HCT116 (cell line): ENCODE measurements around the gene CYB5R3. TPM values are rescaled to one million over a fixed set of nuclear protein-coding genes. Genes with fewer than 3 reads are reported as not detected.

Source experiments
- ATAC-seq: fragments of 200-7000 bp; cut with Tn5 transposase; 2 replicates; pipeline ENCODE4 v1.9.1; 2020; ENCODE audit warnings: mild to moderate bottlenecking, moderate library complexity
- BruUV-seq: library from RNA; stranded (reverse); fragments of 400-500 nt; replicated peaks from 2 replicates; lab custom pipeline; 2021; lab: Mats Ljungman, UMichigan
- CTCF ChIA-PET: fragments of 300-600 bp; sonication (Branson Sonifier 250); formaldehyde crosslinking; loops from one replicate; lab custom pipeline; 2021; ENCODE audit warnings: antibody characterized with exemption; lab: Charles Lee
- POLR2A ChIA-PET: fragments of 300-600, 350-600 bp; sonication (Branson Sonifier 250); formaldehyde crosslinking; loops from one replicate; lab custom pipeline; 2021; ENCODE audit warnings: antibody characterized with exemption; lab: Charles Lee
- RAD21 ChIA-PET, 2 experiments: fragments of 300-600 bp; sonication (Branson Sonifier 250); formaldehyde crosslinking; loops; one replicate each; lab custom pipeline; 2023; ENCODE audit warnings: low total read pairs in 2 of 2; ENCODE audit not compliant: uncharacterized antibody in 2 of 2, unreplicated experiment in 2 of 2, low non-redundant PET in 1 of 2; lab: Charles Lee
- DNase-seq: peaks from one replicate; pipeline ENCODE4 v3.0.0-alpha.2; 2010; ENCODE audit warnings: low read depth, low spot score
- H2AFZ ChIP-seq: fragments of 200-600 bp; shearing (Covaris generic), sonication (generic); 2 replicates; pipeline ENCODE4 v1.6.1; 2017; ENCODE audit warnings: low read depth, mixed run types, mixed read lengths, antibody characterized with exemption, low read length; ENCODE audit not compliant: poor library complexity, severe bottlenecking
- H3K27ac ChIP-seq: 2 replicates; pipeline ENCODE4 v1.5.1; 2012; ENCODE audit warnings: low read depth, low read length
- H3K27me3 ChIP-seq: fragments of 200-600 bp; sonication (generic); 2 replicates; pipeline ENCODE4 v1.6.1; 2016; ENCODE audit warnings: mixed run types, low read length, mixed read lengths; ENCODE audit not compliant: insufficient read depth
- H3K36me3 ChIP-seq, 2 experiments: fragments of 200-500 bp in 1 of 2; fragments of 200-600 bp in 1 of 2; sonication (Bioruptor generic) in 1 of 2; sonication (generic) in 1 of 2; 2 replicates each; pipeline versions ENCODE4 v1.5.1 to v1.6.1; 2014 to 2016; ENCODE audit warnings: low read length in 2 of 2, inconsistent platforms in 1 of 2, mixed read lengths in 1 of 2, mixed run types in 1 of 2; ENCODE audit not compliant: insufficient read depth in 2 of 2, control insufficient read depth in 1 of 2
- H3K4me1 ChIP-seq, 2 experiments: fragments of 200-600 bp in 1 of 2; sonication (generic) in 1 of 2; 2 replicates each; pipeline versions ENCODE4 v1.5.1 to v1.6.1; 2012 to 2017; ENCODE audit warnings: low read length in 2 of 2, inconsistent platforms in 1 of 2, mild to moderate bottlenecking in 1 of 2, mixed read lengths in 1 of 2, mixed run types in 1 of 2, moderate library complexity in 1 of 2; ENCODE audit not compliant: insufficient read depth in 2 of 2, control insufficient read depth in 1 of 2
- H3K4me2 ChIP-seq: fragments of 200-600 bp; sonication (generic); 2 replicates; pipeline ENCODE4 v1.6.1; 2017; ENCODE audit warnings: mixed run types, low read length, mixed read lengths
- H3K4me3 ChIP-seq, 2 experiments: fragments of 200-600 bp in 1 of 2; sonication (generic) in 1 of 2; replicated peaks in 1 of 2; 2 replicates each; pipeline ENCODE4 v1.5.1; 2011 to 2016; ENCODE audit warnings: low read length in 2 of 2, control low read depth in 1 of 2, low read depth in 1 of 2, mild to moderate bottlenecking in 1 of 2, mixed read lengths in 1 of 2, mixed run types in 1 of 2
- H3K79me2 ChIP-seq: fragments of 200-600 bp; sonication (generic); 2 replicates; pipeline ENCODE4 v1.6.1; 2017; ENCODE audit warnings: mild to moderate bottlenecking, mixed run types, low read length, moderate library complexity, mixed read lengths; ENCODE audit not compliant: insufficient read depth
- H3K9ac ChIP-seq: fragments of 200-600 bp; sonication (generic); 2 replicates; pipeline ENCODE4 v1.6.1; 2016; ENCODE audit warnings: low read length, mixed read lengths
- H3K9me2 ChIP-seq: fragments of 200-600 bp; sonication (generic), shearing (Covaris generic); 2 replicates; pipeline ENCODE4 v1.6.1; 2017; ENCODE audit warnings: mixed run types, mild to moderate bottlenecking, moderate library complexity; ENCODE audit not compliant: insufficient read depth
- H3K9me3 ChIP-seq, 2 experiments: fragments of 200-500 bp in 1 of 2; fragments of 200-600 bp in 1 of 2; sonication (Bioruptor generic) in 1 of 2; sonication (generic) in 1 of 2; 2 replicates each; pipeline ENCODE4 v1.6.1; 2014 to 2017; ENCODE audit warnings: low read length in 2 of 2, mixed read lengths in 2 of 2, inconsistent platforms in 1 of 2, low read depth in 1 of 2, mild to moderate bottlenecking in 1 of 2, mixed run types in 1 of 2, moderate library complexity in 1 of 2; ENCODE audit not compliant: control insufficient read depth in 1 of 2, insufficient read depth in 1 of 2
- H4K20me1 ChIP-seq: fragments of 200-600 bp; sonication (generic), shearing (Covaris generic); 2 replicates; pipeline ENCODE4 v1.6.1; 2017; ENCODE audit warnings: mixed run types, mild to moderate bottlenecking, moderate library complexity; ENCODE audit not compliant: insufficient read depth
- CEBPB ChIP-seq: IDR thresholded peaks from 2 replicates; pipeline ENCODE4 v1.6.1; 2012; ENCODE audit warnings: low read depth
- CTCF ChIP-seq, 3 experiments: fragments of 200-600 bp in 1 of 3; sonication (generic) in 1 of 3; IDR thresholded peaks in 2 of 3; conservative IDR thresholded peaks in 1 of 3; 2 replicates each; pipeline ENCODE4 v1.5.1; 2012 to 2017; ENCODE audit warnings: low read depth in 2 of 3, low read length in 2 of 3, antibody characterized with exemption in 1 of 3, borderline replicate concordance in 1 of 3, control low read depth in 1 of 3, mild to moderate bottlenecking in 1 of 3, mixed read lengths in 1 of 3, mixed run types in 1 of 3, moderate library complexity in 1 of 3; ENCODE audit not compliant: insufficient read depth in 1 of 3
- MAX ChIP-seq: IDR thresholded peaks from 2 replicates; pipeline ENCODE4 v1.6.1; 2012
- POLR2AphosphoS5 ChIP-seq: IDR thresholded peaks from 2 replicates; pipeline ENCODE4 v1.6.1; 2011; ENCODE audit warnings: mild to moderate bottlenecking, low read depth, low read length, moderate library complexity
- RAD21 ChIP-seq: IDR thresholded peaks from 2 replicates; pipeline ENCODE4 v1.6.1; 2012; ENCODE audit warnings: low read depth, mild to moderate bottlenecking
- SIN3A ChIP-seq: IDR thresholded peaks from 2 replicates; pipeline ENCODE4 v1.6.1; 2012; ENCODE audit warnings: low read depth
- SP1 ChIP-seq: IDR thresholded peaks from 2 replicates; pipeline ENCODE4 v1.6.1; 2012; ENCODE audit warnings: low read depth
- SRF ChIP-seq: IDR thresholded peaks from 2 replicates; pipeline ENCODE4 v1.6.1; 2012; ENCODE audit warnings: low read depth
- TCF7L2 ChIP-seq: IDR thresholded peaks from 2 replicates; pipeline ENCODE4 v1.7.0; 2011; ENCODE audit warnings: borderline replicate concordance, inconsistent platforms; ENCODE audit not compliant: insufficient read depth, insufficient read length; ENCODE audit errors: extremely low read depth
- YY1 ChIP-seq: IDR thresholded peaks from 2 replicates; pipeline ENCODE4 v1.6.1; 2011; ENCODE audit warnings: low read length, low read depth, moderate library complexity, mild to moderate bottlenecking; ENCODE audit not compliant: insufficient replicate concordance; ENCODE audit errors: extremely low read depth
- ZNF274 ChIP-seq: fragments of 200-500 bp; sonication (Bioruptor generic); IDR thresholded peaks from 2 replicates; pipeline ENCODE4 v1.6.1; 2014; ENCODE audit warnings: mild to moderate bottlenecking, low read depth, low read length, inconsistent platforms
- intact Hi-C: fragments of 100-400 bp; cut with micrococcal nuclease; formaldehyde crosslinking; loops from 2 replicates; pipeline ENCODE4 v1.10.0; 2022
- total RNA-seq: library from RNA; stranded (reverse); gene quantifications from one replicate; pipeline ENCODE4 v1.2.1, GENCODE V29; 2021; ENCODE audit not compliant: unreplicated experiment

Gene CYB5R3
- total RNA-seq, 1 experiment from 2014 or later, result 127 TPM

GRCh38 chr22:42610186-42610585, 39.0 kb downstream of the CYB5R3 start:
- no peak for TF ChIP-seq MAX
- TF ChIP-seq ZNF274, result no peak
- no peak for TF ChIP-seq CTCF (IDR thresholded peaks at IDR 0.05 in 2 of 3, conservative IDR thresholded peaks at IDR 0.05 in 1 of 3; ENCODE audit: borderline replicate concordance in 1 of 3, insufficient read depth in 1 of 3, low read depth in 2 of 3, low read length in 2 of 3)
- no peak for TF ChIP-seq TCF7L2
- no peak for TF ChIP-seq CEBPB
- TF ChIP-seq POLR2AphosphoS5, result no peak
- TF ChIP-seq RAD21, result no peak
- TF ChIP-seq SRF, result no peak
- TF ChIP-seq SIN3A, result no peak
- TF ChIP-seq YY1, result no peak
- TF ChIP-seq SP1, result no peak
- TF ChIP-seq, all 23 proteins: peak for 0
- ChIA-PET POLR2A (no interaction called here), CTCF (no interaction called here), RAD21 (no interaction called here)
- Histone ChIP-seq H4K20me1 (peaks cover 12% of the 10 kb centered on the region; the same call in 1 of the 2 replicates), H3K36me3 (peaks cover 5 to 35% of the 10 kb centered on the region in 2 experiments; a peak in 2 of 4 replicates), H2AFZ (no peak overlapping the region), H3K9ac (no peak overlapping the region), H3K27me3 (no peaks in the 10 kb centered on the region), H3K9me2 (no peaks in the 10 kb centered on the region), H3K79me2 (peaks cover 91% of the 10 kb centered on the region), H3K4me1 (peaks cover 25 to 43% of the 10 kb centered on the region in 2 experiments), H3K9me3 (no peaks in the 10 kb centered on the region), H3K4me3 (no peak overlapping the region), H3K4me2 (no peak overlapping the region), H3K27ac (no peak overlapping the region)
- no TSS peak for BruUV-seq
- DNase-seq, result no peak
- no peak for ATAC-seq
- intact Hi-C loops, result no loop called here
